Osteocyte (in vitro differentiated cells): ENCODE data around the gene FUT9. TPM values are rescaled to one million over a fixed set of nuclear protein-coding genes. Genes with fewer than 3 reads are reported as not detected.

Source experiments
- DNase-seq: peaks from one replicate; pipeline ENCODE4 v3.0.0; 2021; ENCODE audit warnings: mixed read lengths; ENCODE audit not compliant: unreplicated experiment; ENCODE audit errors: extremely low spot score
- H3K27ac Mint-ChIP-seq: one replicate; pipeline ENCODE4 v1.8.0; 2021; ENCODE audit warnings: mild to moderate bottlenecking, mixed read lengths; ENCODE audit not compliant: unreplicated experiment
- H3K27me3 Mint-ChIP-seq: one replicate; pipeline ENCODE4 v1.8.0; 2021; ENCODE audit warnings: mixed read lengths; ENCODE audit not compliant: unreplicated experiment
- H3K36me3 Mint-ChIP-seq: one replicate; pipeline ENCODE4 v1.8.0; 2021; ENCODE audit warnings: mixed read lengths; ENCODE audit not compliant: unreplicated experiment
- H3K4me1 Mint-ChIP-seq: one replicate; pipeline ENCODE4 v1.8.0; 2021; ENCODE audit warnings: mixed read lengths; ENCODE audit not compliant: unreplicated experiment
- H3K4me3 Mint-ChIP-seq: one replicate; pipeline ENCODE4 v1.8.0; 2021; ENCODE audit warnings: mild to moderate bottlenecking, moderate library complexity, mixed read lengths; ENCODE audit not compliant: unreplicated experiment
- H3K9me3 Mint-ChIP-seq: one replicate; pipeline ENCODE4 v1.8.0; 2021; ENCODE audit warnings: mixed read lengths; ENCODE audit not compliant: unreplicated experiment
- CTCF ChIP-seq: fragments of 200-600 bp; sonication (generic); IDR thresholded peaks from 2 replicates; pipeline ENCODE4 v1.5.0; 2021; ENCODE audit warnings: antibody characterized with exemption, mild to moderate bottlenecking, moderate library complexity
- total RNA-seq: library from RNA; stranded (reverse); gene quantifications from 2 replicates; pipeline ENCODE4 v1.2.1, GENCODE V29; 2021

FUT9 gene
- total RNA-seq, 1 donor from 2014 or later: not detected

GRCh38 chr6:96022225-96022624 lies 6.5 kb downstream of the FUT9 start:
- Mint-ChIP-seq H3K4me3 (no peak overlapping the region), H3K27me3 (peaks cover under 1% of the 10 kb centered on the region), H3K9me3 (no peaks in the 10 kb centered on the region), H3K4me1 (no peaks in the 10 kb centered on the region), H3K27ac (no peak overlapping the region), H3K36me3 (no peaks in the 10 kb centered on the region)
- no peak for DNase-seq
- no peak for TF ChIP-seq CTCF

- TF ChIP-seq CTCF: no peak
- H3K4me3 Mint-ChIP-seq: no peak overlapping the region
- no peak overlapping the region for H3K27ac Mint-ChIP-seq
- no peaks in the 10 kb centered on the region for H3K27me3 Mint-ChIP-seq
- DNase-seq: no peak
- no peaks in the 10 kb centered on the region for H3K9me3 Mint-ChIP-seq
- H3K36me3 Mint-ChIP-seq: no peaks in the 10 kb centered on the region
- no peaks in the 10 kb centered on the region for H3K4me1 Mint-ChIP-seq
These were observed 16.9 kb downstream of the FUT9 start for GRCh38 chr6:96032661-96033060.

- Mint-ChIP-seq H3K4me3 (no peak overlapping the region), H3K36me3 (no peaks in the 10 kb centered on the region), H3K4me1 (no peaks in the 10 kb centered on the region), H3K27ac (no peak overlapping the region), H3K9me3 (no peaks in the 10 kb centered on the region), H3K27me3 (no peaks in the 10 kb centered on the region)
- no peak for TF ChIP-seq CTCF
- DNase-seq: no peak
These were observed 35.8 kb downstream of the FUT9 start for GRCh38 chr6:96051555-96051954.

- Mint-ChIP-seq H3K27ac (no peak overlapping the region), H3K4me3 (no peak overlapping the region)
These were observed 42.3 kb downstream of the FUT9 start for GRCh38 chr6:96058082-96058481.

GRCh38 chr6:96059586-96059985 lies 43.8 kb downstream of the FUT9 start:
- DNase-seq: no peak

More at GRCh38 chr6:96058082-96058481, 42.3 kb downstream of the FUT9 start:
- TF ChIP-seq CTCF: no peak
- Mint-ChIP-seq H3K9me3 (no peaks in the 10 kb centered on the region), H3K4me1 (peaks cover 3% of the 10 kb centered on the region), H3K36me3 (no peaks in the 10 kb centered on the region), H3K27me3 (no peaks in the 10 kb centered on the region)
- DNase-seq: no peak

More at GRCh38 chr6:96059586-96059985, 43.8 kb downstream of the FUT9 start:
- Mint-ChIP-seq H3K27me3 (no peaks in the 10 kb centered on the region), H3K4me1 (peaks cover 3% of the 10 kb centered on the region), H3K9me3 (no peaks in the 10 kb centered on the region), H3K4me3 (no peak overlapping the region), H3K27ac (no peak overlapping the region), H3K36me3 (no peaks in the 10 kb centered on the region)
- no peak for TF ChIP-seq CTCF
